ENCODE measurements around the gene FBXL2. TPM values are rescaled to one million over a fixed set of nuclear protein-coding genes. Genes with fewer than 3 reads are reported as not detected.
A peak's percentile ranks its signal among the peaks of the same experiment; 100 is the strongest.

Gene FBXL2
- total RNA-seq, 3 donors from 2014 or later (not counting 1 experiment from before 2014, with no cell fraction given): not detected

DNA sequence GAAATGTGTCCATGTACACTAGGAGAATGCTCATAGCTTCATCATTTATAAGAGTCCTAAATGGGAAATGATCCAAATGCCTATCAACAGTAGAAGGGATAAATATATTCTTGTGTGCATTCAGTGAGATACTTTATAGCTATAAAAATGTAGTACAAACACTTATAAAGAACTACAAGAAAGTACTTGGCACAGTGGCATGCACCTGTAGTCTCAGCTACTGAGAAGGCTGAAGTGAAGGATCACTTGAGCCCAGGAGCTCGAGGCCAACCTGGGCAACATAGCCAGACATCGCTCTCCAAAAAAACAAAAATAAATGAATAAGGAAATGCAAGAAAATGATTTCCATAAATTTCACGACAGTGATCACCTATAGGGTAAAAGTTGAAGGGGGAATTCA, 3.6 kb upstream of the FBXL2 start:
- intact Hi-C loops (cut with micrococcal nuclease): no loop called here
- 90% methylated on average over 3 of the region's 3 CpGs for WGBS (ENCODE audit: insufficient coverage)
- Mint-ChIP-seq H3K27me3 (ENCODE audit: low read depth in 2 of 2) (peaks cover 15 to 28% of the 10 kb centered on the region in 2 donors), H3K9me3 (no peaks in the 10 kb centered on the region), H3K36me3 (no peaks in the 10 kb centered on the region), H3K4me3 (no peak overlapping the region), H3K4me1 (no peaks in the 10 kb centered on the region), H3K27ac (no peak overlapping the region)
- no peak for DNase-seq
- H3K27me3 ChIP-seq (ENCODE audit: control insufficient read depth, insufficient read depth, low read length): peaks cover 3% of the 10 kb centered on the region
- H3K9me3 ChIP-seq (ENCODE audit: control insufficient read depth, insufficient read depth, low read length): peaks cover 5% of the 10 kb centered on the region
- H3K36me3 ChIP-seq (ENCODE audit: control insufficient read depth, insufficient read depth, low read length): no peaks in the 10 kb centered on the region
- H3K27ac ChIP-seq (ENCODE audit: low read length): no peak overlapping the region
- no peak overlapping the region for H3K4me3 ChIP-seq (ENCODE audit: low read length)
- no peaks in the 10 kb centered on the region for H3K4me1 ChIP-seq (ENCODE audit: control insufficient read depth, insufficient read depth, low read length)
- no peak for ATAC-seq
- no peak for TF ChIP-seq CTCF (IDR thresholded peaks at IDR 0.05)

DNA sequence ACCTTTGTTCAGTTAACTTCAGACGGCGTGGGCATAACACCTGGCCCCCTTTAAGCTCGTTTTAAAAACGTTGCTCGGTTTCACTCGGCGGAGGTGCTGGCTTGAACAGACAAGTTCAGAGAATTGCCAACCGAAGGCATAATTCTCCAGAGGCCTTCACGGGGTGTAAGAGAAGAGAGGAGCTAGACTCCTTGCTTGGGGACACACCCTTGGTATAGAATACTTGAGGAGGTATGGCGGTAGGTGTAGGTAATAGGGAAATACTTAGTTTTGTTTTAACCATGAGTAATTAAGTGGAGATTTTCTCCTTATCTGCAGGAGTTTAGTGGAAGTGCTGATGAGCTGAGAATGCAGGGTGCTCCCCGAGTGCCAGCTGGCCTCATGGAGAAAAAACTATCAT, 921 bp downstream of the FBXL2 start:
- Histone ChIP-seq H3K27ac (ENCODE audit: low read length) (no peak overlapping the region), H3K4me3 (ENCODE audit: low read length) (no peak overlapping the region), H3K27me3 (ENCODE audit: control insufficient read depth, insufficient read depth, low read length) (peaks cover 3% of the 10 kb centered on the region), H3K9me3 (ENCODE audit: control insufficient read depth, insufficient read depth, low read length) (no peaks in the 10 kb centered on the region), H3K36me3 (ENCODE audit: control insufficient read depth, insufficient read depth, low read length) (no peaks in the 10 kb centered on the region), H3K4me1 (ENCODE audit: control insufficient read depth, insufficient read depth, low read length) (no peaks in the 10 kb centered on the region)
- intact Hi-C loops (cut with micrococcal nuclease): no loop called here
- Mint-ChIP-seq H3K27ac (no peak overlapping the region), H3K4me1 (no peaks in the 10 kb centered on the region), H3K27me3 (ENCODE audit: low read depth in 2 of 2) (peaks cover 18 to 43% of the 10 kb centered on the region in 2 donors), H3K4me3 (peak overlapping the region; percentile 59), H3K36me3 (no peaks in the 10 kb centered on the region), H3K9me3 (no peaks in the 10 kb centered on the region)
- WGBS (ENCODE audit: insufficient coverage): 59% methylated on average over 11 of the region's 11 CpGs
- no peak for TF ChIP-seq CTCF (IDR thresholded peaks at IDR 0.05)
- DNase-seq (no peak), ATAC-seq (no peak)

DNA sequence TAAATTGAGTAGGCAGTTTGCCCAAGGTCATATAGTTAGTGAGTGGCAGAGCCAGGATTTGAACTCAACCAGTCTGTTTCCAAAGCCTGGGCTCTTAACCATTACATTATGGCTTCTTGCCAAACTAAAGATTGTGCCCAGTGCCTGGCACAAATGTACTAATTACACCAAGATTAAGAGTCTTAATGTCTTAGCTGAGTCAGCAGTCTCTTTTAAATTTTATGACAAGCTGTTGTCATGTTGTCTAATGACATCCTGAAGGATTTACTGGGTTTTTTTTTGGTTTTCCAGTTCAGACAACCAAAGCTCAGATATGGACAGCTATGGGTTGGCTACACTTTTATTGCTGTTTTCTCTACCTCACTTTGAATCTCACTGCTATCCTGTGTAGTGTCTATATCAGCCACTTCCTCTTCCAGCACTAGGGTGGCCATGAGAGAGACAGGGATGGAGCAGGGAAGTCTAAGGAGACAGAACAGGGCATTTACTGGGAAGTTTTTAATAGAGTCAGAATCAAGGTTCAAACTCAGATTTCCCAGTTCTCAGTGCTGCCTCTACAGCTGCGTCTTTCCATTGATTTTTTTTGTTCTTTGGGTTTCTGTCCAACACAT, 10.5 kb downstream of the FBXL2 start:
- intact Hi-C loops (cut with micrococcal nuclease): no loop called here
- no peak for TF ChIP-seq CTCF (IDR thresholded peaks at IDR 0.05)
- H3K9me3 Mint-ChIP-seq: peaks cover 17 to 19% of the 10 kb centered on the region in 2 donors
- H3K4me3 ChIP-seq (ENCODE audit: low read length): no peak overlapping the region
- no peak overlapping the region for H3K4me3 Mint-ChIP-seq
- 70% methylated on average over 1 of the region's 1 CpG for WGBS (ENCODE audit: insufficient coverage)
- DNase-seq (no peak), ATAC-seq (no peak)
- H3K36me3 Mint-ChIP-seq: no peaks in the 10 kb centered on the region
- H3K27ac Mint-ChIP-seq: no peak overlapping the region
- no peak overlapping the region for H3K27ac ChIP-seq (ENCODE audit: low read length)
- peaks cover 9% of the 10 kb centered on the region for H3K9me3 ChIP-seq (ENCODE audit: control insufficient read depth, insufficient read depth, low read length)
- no peaks in the 10 kb centered on the region for H3K27me3 ChIP-seq (ENCODE audit: control insufficient read depth, insufficient read depth, low read length)
- H3K4me1 Mint-ChIP-seq: no peaks in the 10 kb centered on the region
- H3K27me3 Mint-ChIP-seq (ENCODE audit: low read depth in 2 of 2): peaks cover 14 to 15% of the 10 kb centered on the region in 2 donors
- no peaks in the 10 kb centered on the region for H3K4me1 ChIP-seq (ENCODE audit: control insufficient read depth, insufficient read depth, low read length)
- H3K36me3 ChIP-seq (ENCODE audit: control insufficient read depth, insufficient read depth, low read length): no peaks in the 10 kb centered on the region
